ENCODE results near the gene FLRT2.

Gene FLRT2

GRCh38 chr14:85538636-85539035 is 8.7 kb downstream of the FLRT2 start:
- DNase-seq (ENCODE audit: low spot score), result no peak
- in situ Hi-C loops (cut with MboI; ENCODE audit: low sequenced_read_pairs, unreplicated experiment), result no loop called here
- TF ChIP-seq CTCF (IDR thresholded peaks at IDR 0.05; ENCODE audit: borderline replicate concordance, control extremely low read depth, extremely low read depth, insufficient read depth, missing control alignments), result no peak

- DNase-seq (ENCODE audit: low spot score), result no peak
- TF ChIP-seq CTCF (IDR thresholded peaks at IDR 0.05; ENCODE audit: borderline replicate concordance, control extremely low read depth, extremely low read depth, insufficient read depth, missing control alignments), result no peak
- in situ Hi-C loops (cut with MboI; ENCODE audit: low sequenced_read_pairs, unreplicated experiment), result no loop called here
These were observed 9.6 kb downstream of the FLRT2 start for GRCh38 chr14:85539510-85539909.

GRCh38 chr14:85542623-85543022 is 12.7 kb downstream of the FLRT2 start:
- DNase-seq (ENCODE audit: low spot score), result no peak
- in situ Hi-C loops (cut with MboI; ENCODE audit: low sequenced_read_pairs, unreplicated experiment), result no loop called here
- no peak for TF ChIP-seq CTCF (IDR thresholded peaks at IDR 0.05; ENCODE audit: borderline replicate concordance, control extremely low read depth, extremely low read depth, insufficient read depth, missing control alignments)

- in situ Hi-C loops (cut with MboI; ENCODE audit: low sequenced_read_pairs, unreplicated experiment), result no loop called here
- DNase-seq (ENCODE audit: low spot score), result no peak
- no peak for TF ChIP-seq CTCF (IDR thresholded peaks at IDR 0.05; ENCODE audit: borderline replicate concordance, control extremely low read depth, extremely low read depth, insufficient read depth, missing control alignments)
These were observed 15.8 kb downstream of the FLRT2 start for GRCh38 chr14:85545738-85546137.

GRCh38 chr14:85546390-85546789 is 16.4 kb downstream of the FLRT2 start:
- in situ Hi-C loops (cut with MboI; ENCODE audit: low sequenced_read_pairs, unreplicated experiment), result no loop called here
- no peak for DNase-seq (ENCODE audit: low spot score)
- no peak for TF ChIP-seq CTCF (IDR thresholded peaks at IDR 0.05; ENCODE audit: borderline replicate concordance, control extremely low read depth, extremely low read depth, insufficient read depth, missing control alignments)

GRCh38 chr14:85549697-85550096 is 19.8 kb downstream of the FLRT2 start:
- DNase-seq (ENCODE audit: low spot score), result no peak
- in situ Hi-C loops (cut with MboI; ENCODE audit: low sequenced_read_pairs, unreplicated experiment), result no loop called here
- no peak for TF ChIP-seq CTCF (IDR thresholded peaks at IDR 0.05; ENCODE audit: borderline replicate concordance, control extremely low read depth, extremely low read depth, insufficient read depth, missing control alignments)

GRCh38 chr14:85554106-85554505 is 24.2 kb downstream of the FLRT2 start:
- in situ Hi-C loops (cut with MboI; ENCODE audit: low sequenced_read_pairs, unreplicated experiment), result no loop called here
- no peak for DNase-seq (ENCODE audit: low spot score)
- TF ChIP-seq CTCF (IDR thresholded peaks at IDR 0.05; ENCODE audit: borderline replicate concordance, control extremely low read depth, extremely low read depth, insufficient read depth, missing control alignments), result no peak

Data from GM13976 (cell line).